ENCODE data around the gene LDB1.

LDB1 gene

GRCh38 chr10:102117391-102118159, 2.6 kb downstream of the LDB1 start:
- no peak for DNase-seq
- in situ Hi-C loops (cut with HindIII; ENCODE audit: low pct_ligation_motif_present, low sequenced_read_pairs) = no loop called here
- Histone ChIP-seq H3K36me3 (replicated peaks) (no peaks in the 10 kb centered on the region), H3K27me3 (replicated peaks) (no peaks in the 10 kb centered on the region), H3K4me3 (ENCODE audit: low read depth, low read length) (peak overlapping the region; percentile 15), H3K27ac (peak overlapping the region; percentile 24)
- peak; percentile 54 for TF ChIP-seq CTCF (IDR thresholded peaks at IDR 0.05; ENCODE audit: low read depth, low read length, missing control alignments)

GRCh38 chr10:102116656-102117055, 3.5 kb downstream of the LDB1 start:
- no peaks in the 10 kb centered on the region for H3K36me3 ChIP-seq (replicated peaks)
- H3K27ac ChIP-seq = no peak overlapping the region
- no peaks in the 10 kb centered on the region for H3K27me3 ChIP-seq (replicated peaks)
- in situ Hi-C loops (cut with HindIII; ENCODE audit: low pct_ligation_motif_present, low sequenced_read_pairs) = no loop called here
- DNase-seq = no peak
- no peak overlapping the region for H3K4me3 ChIP-seq (ENCODE audit: low read depth, low read length)
- no peak for TF ChIP-seq CTCF (IDR thresholded peaks at IDR 0.05; ENCODE audit: low read depth, low read length, missing control alignments)

GRCh38 chr10:102115775-102116174, 4.4 kb downstream of the LDB1 start:
- Histone ChIP-seq H3K27ac (no peak overlapping the region), H3K27me3 (replicated peaks) (no peaks in the 10 kb centered on the region), H3K4me3 (ENCODE audit: low read depth, low read length) (no peak overlapping the region), H3K36me3 (replicated peaks) (peaks cover 6% of the 10 kb centered on the region)
- DNase-seq = no peak
- in situ Hi-C loops (cut with HindIII; ENCODE audit: low pct_ligation_motif_present, low sequenced_read_pairs) = no loop called here
- TF ChIP-seq CTCF (IDR thresholded peaks at IDR 0.05; ENCODE audit: low read depth, low read length, missing control alignments) = no peak

GRCh38 chr10:102114861-102115618, 5.1 kb downstream of the LDB1 start:
- in situ Hi-C loops (cut with HindIII; ENCODE audit: low pct_ligation_motif_present, low sequenced_read_pairs) = no loop called here
- DNase-seq = peak; percentile 68
- peak overlapping the region; percentile 50 for H3K27ac ChIP-seq

More at GRCh38 chr10:102114861-102115618, 5.1 kb downstream of the LDB1 start:
- no peaks in the 10 kb centered on the region for H3K27me3 ChIP-seq (replicated peaks)
- peaks cover 14% of the 10 kb centered on the region for H3K36me3 ChIP-seq (replicated peaks)
- peak overlapping the region; percentile 80 for H3K4me3 ChIP-seq (ENCODE audit: low read depth, low read length)
- TF ChIP-seq CTCF (IDR thresholded peaks at IDR 0.05; ENCODE audit: low read depth, low read length, missing control alignments) = no peak

Measured in brain microvascular endothelial cell (primary cell).